ENCODE results near the gene NDUFV1.

- TF ChIP-seq POLR2A (IDR thresholded peaks at IDR 0.05) = no peak
- TF ChIP-seq, protein P1, sequence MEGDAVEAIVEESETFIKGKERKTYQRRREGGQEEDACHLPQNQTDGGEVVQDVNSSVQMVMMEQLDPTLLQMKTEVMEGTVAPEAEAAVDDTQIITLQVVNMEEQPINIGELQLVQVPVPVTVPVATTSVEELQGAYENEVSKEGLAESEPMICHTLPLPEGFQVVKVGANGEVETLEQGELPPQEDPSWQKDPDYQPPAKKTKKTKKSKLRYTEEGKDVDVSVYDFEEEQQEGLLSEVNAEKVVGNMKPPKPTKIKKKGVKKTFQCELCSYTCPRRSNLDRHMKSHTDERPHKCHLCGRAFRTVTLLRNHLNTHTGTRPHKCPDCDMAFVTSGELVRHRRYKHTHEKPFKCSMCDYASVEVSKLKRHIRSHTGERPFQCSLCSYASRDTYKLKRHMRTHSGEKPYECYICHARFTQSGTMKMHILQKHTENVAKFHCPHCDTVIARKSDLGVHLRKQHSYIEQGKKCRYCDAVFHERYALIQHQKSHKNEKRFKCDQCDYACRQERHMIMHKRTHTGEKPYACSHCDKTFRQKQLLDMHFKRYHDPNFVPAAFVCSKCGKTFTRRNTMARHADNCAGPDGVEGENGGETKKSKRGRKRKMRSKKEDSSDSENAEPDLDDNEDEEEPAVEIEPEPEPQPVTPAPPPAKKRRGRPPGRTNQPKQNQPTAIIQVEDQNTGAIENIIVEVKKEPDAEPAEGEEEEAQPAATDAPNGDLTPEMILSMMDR (IDR thresholded peaks at IDR 0.05) = no peak
These were observed 39.1 kb downstream of the NDUFV1 start for GRCh38 chr11:67645521-67646461.

Measured in right lobe of liver (tissue), 4 donors.